Kidney capillary endothelial cell (primary cell): ENCODE measurements around the gene NDN.
"Not testable (repeated sequence)": the region's sequence is repeated elsewhere in the genome, so short reads cannot be mapped to it uniquely, and the experiment has no call there.

Experiments used
- DNase-seq: peaks from one replicate; pipeline ENCODE4 v3.0.0-alpha.2; 2018; ENCODE audit warnings: low spot score

The NDN gene, protein sequence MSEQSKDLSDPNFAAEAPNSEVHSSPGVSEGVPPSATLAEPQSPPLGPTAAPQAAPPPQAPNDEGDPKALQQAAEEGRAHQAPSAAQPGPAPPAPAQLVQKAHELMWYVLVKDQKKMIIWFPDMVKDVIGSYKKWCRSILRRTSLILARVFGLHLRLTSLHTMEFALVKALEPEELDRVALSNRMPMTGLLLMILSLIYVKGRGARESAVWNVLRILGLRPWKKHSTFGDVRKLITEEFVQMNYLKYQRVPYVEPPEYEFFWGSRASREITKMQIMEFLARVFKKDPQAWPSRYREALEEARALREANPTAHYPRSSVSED

DNA sequence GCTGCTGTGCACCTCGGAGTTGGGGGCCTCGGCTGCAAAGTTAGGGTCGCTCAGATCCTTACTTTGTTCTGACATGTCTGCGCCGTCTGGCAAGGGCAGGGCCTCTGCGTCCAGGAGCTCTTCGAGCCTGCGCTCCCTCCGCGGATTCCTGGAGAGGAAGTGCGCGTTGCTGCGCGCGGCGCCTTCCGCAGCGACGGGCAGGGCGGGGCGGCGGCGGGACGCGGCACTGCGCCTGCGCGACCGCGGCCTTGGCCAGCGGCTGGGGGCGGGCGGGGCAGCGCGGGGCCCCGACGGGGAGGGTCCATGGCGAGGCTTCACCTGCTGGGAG, at the start of gene NDN:
NDN (minus strand) TSS at position 163 of the 328 bp plus-strand sequence; CDS start at position 75, 88 bp downstream.
- peak; percentile 39 for DNase-seq

DNA sequence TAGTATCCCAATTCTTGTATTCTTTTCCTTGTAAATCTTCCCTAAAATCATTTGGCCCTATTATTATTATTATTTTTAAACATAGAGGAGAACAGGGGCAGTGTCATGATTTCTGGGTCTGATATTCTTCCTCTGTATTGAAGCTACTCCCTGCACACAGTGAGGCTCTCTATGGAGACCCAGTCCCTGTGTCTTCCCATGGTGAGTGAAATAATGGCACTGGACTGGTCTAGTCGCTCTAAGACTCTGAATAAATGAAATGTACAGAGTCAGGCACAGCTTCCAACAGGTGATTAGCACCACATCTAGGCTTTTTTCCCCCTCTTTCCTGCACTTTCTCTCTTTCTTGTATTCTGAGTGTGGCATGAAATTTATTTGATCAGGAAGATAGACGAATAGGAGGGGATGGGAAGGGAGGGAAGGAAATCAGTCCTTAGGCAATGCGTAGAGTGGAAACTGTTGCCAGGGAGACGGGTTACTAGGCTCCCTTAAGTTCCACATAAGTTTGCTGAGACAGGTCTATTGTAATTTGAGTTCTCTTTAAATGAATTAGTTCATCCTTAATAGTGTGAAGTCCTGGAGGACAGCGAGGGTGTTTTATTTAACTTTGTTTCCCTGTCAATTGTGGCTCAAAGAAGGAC, 49.0 kb upstream of the NDN start:
- DNase-seq, result no peak

DNA sequence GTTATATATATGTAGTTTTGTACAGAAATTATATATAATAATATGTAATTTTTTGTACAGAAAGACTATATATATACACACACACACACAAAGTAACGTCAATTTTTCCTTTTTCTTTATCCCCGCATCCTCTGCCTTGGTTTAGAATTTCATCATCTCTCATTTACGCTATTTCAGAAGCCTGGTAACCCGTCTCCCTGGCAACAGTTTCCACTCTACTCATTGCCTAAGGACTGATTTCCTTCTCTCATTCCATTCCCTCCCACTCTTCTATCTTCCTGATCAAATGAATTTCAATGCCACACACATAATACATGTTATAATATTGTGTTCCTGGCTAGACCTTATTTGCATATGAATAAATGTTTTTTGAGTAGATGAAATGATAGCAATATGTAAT, 47.8 kb upstream of the NDN start:
- no peak for DNase-seq

DNA sequence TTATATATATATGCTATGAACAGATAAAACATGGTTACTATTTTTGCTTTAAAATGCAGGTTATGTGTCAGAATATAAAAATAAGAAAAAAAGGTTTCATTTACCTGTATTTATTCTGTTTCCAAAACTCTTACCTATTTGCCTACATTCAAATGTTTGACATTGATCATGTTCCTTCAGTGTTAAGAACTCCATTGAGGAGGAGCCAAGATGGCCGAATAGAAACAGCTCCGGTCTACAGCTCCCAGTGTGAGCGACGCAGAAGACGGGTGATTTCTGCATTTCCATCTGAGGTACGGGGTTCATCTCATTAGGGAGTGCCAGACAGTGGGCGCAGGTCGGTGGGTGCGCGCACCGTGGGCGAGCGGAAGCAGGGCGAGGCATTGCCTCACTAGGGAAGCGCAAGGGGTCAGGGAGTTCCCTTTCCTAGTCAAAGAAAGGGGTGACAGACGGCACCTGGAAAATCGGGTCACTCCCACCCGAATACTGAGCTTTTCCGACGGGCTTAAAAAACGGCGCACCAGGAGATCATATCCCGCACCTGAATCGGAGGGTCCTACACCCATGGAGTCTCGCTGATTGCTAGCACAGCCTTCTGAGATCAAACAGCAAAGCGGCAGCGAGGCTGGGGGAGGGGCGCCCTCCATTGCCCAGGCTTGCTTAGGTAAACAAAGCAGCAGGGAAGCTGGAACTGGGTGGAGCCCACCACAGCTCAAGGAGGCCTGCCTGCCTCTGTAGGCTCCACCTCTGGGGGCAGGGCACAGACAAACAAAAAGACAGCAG, 27.0 kb upstream of the NDN start:
- DNase-seq, result not testable (repeated sequence)

DNA sequence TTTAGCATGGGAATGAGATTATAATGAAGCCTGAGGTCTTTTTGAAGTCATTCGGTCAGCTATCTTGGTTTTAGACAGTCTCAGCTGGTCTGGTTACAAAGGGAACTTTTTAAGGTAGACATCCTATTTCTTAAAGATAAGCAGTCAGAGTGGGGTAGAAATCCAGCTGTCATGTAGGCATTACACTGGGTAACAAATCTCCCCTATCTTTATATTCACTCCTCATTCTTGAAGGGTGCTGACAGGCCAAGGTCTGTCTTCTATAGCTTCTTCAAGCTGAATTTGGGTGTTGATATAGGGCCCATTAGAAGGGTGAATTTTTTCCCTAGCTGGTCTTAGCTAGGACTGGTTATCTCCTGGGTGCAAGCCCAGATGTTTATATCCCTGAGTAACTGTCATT, 21.2 kb upstream of the NDN start:
- DNase-seq, result no peak

DNA sequence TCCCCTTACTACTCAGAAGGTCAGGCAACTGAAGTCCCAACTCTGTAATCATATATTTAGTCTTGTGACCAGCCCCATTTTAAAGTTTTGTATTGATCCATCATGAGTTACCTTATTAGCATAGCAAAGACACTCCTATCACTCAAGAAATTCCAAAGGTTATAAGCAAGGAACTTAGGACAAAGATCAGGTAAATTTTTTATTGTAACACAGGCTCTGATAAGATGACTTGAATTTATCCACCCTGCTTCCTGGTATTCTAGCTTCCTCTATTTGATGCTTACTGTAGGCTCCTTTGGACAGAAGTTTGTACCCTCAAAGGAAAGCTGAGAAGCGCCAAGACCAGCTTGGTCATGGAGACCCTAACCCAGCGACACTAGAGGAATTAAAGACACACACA, 8.2 kb upstream of the NDN start:
- DNase-seq, result no peak

DNA sequence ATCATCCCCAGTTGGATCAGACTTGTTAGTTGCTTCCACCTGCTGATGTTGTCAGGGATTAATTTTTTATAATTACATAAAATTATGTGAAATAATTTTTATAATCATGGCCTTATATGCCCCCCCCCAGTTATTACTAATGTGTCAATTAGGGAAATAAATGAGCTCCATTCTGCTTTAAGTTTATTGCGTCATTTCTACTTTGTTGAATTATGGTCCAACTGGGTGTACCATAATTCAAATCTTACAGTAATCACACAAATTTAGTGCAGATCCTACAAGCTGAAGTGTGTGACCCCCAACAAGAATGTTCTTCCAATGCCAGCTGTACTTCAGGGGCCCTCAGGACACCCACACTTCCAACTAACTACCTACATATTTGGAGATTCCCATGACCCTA, 7.5 kb upstream of the NDN start:
- no peak for DNase-seq

DNA sequence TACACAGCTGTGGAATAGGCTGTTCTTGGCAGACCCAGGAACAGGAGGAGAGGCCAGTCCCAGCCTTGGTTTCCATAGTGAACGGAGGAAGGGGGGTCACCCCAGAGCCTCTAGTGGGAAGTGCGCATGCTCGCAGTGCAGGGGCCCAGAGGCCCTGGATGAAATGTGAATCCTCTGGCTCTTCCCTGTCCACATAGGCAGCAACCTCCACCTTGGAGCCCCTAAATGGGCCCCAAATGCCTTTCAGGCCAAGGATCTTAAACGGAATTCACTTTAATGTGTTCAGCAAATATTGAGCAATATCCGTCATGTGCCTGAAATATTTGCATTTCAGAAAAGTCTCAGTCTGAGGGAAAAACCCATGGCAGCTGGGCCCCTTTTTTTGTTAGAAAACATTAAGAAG, 3.3 kb upstream of the NDN start:
- no peak for DNase-seq

DNA sequence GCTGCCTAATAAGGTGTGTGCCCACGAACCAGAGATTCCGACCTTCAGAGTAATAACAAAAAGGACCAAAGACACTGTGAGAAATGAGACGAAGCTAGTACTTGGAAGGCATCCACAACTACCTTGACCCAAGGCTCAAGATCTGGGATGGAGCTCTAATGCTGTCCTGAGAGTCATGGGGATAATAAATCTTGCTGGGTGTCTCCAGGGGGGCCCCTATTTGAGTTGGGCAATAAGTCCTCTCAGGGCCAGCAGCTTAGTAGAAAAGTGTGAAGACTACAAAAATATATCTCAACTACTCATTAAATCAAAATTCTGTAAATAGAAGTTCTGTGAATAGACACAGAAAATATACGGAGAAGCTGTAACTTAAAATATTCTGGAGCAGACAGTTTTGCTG, 2.9 kb upstream of the NDN start:
- DNase-seq, result no peak

DNA sequence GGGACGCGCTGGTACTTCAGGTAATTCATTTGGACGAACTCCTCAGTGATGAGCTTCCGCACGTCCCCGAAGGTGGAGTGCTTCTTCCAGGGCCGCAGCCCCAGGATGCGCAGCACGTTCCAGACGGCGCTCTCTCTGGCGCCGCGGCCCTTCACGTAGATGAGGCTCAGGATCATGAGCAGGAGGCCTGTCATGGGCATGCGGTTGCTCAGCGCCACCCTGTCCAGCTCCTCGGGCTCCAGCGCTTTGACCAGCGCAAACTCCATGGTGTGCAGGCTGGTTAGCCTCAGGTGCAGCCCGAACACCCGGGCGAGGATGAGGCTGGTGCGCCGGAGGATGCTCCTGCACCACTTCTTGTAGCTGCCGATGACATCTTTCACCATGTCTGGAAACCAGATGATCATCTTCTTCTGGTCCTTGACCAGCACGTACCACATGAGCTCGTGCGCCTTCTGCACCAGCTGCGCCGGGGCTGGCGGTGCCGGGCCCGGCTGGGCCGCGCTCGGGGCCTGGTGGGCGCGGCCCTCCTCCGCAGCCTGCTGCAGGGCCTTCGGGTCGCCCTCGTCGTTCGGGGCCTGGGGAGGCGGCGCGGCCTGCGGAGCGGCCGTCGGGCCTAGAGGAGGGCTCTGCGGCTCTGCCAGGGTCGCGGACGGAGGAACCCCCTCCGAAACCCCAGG, 501 bp downstream of the NDN start:
- peak; percentile 3 for DNase-seq

DNA sequence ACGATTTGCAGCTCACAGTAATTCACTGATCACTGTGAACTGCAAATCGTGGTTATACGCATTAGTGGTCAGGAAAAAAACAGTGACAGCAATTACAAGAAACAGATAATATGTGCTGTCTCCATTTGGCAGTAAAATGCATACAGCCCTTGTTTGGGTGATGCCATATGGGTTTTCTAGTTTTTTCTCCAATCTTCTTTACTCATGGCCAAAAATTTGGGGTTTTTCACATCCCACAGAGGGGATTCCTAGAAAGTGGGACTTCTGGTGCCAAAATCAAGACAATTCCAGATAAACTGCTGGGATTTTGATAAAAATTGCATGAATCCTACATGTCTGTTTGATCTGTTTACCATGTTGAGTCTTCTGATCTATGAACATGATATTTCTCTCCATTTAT, 15.6 kb downstream of the NDN start:
- no peak for DNase-seq

DNA sequence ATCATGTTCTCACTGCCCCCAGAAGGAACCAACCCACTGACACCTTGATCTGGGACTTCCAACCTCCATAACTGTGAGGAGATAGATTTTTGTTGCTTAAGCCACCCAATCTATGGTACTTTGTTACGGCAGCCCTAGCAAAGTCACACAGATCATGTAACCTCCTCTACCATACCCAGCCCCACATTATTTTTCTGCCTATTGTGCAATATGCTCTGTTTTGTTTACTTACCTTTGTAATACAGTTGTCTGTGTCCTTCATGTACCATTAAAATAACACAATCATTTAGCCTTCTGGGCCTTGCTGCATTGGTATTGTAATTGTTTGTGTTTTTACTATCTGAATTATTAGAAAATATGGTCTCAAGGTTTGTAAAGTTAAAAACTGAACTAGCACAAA, 16.1 kb downstream of the NDN start:
- no peak for DNase-seq

DNA sequence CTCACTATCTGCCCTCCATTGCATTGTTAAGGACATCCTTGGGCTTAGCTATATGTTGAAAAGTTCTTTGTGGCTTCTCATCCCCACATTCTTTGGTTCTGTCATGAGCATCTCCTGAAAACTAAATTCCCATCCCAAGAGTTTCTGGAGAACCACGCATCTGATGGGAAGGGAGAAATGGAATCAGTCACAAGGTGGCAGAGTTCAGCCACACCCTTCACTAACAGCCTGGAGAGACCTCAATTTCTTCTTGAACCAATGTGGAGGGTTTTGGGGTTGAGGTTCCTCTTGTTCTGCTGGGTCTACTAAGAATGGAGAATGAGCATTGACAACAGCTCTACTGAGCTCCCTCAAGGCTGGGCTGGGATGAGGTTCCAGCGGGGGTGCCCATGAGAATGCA, 23.9 kb downstream of the NDN start:
- no peak for DNase-seq

DNA sequence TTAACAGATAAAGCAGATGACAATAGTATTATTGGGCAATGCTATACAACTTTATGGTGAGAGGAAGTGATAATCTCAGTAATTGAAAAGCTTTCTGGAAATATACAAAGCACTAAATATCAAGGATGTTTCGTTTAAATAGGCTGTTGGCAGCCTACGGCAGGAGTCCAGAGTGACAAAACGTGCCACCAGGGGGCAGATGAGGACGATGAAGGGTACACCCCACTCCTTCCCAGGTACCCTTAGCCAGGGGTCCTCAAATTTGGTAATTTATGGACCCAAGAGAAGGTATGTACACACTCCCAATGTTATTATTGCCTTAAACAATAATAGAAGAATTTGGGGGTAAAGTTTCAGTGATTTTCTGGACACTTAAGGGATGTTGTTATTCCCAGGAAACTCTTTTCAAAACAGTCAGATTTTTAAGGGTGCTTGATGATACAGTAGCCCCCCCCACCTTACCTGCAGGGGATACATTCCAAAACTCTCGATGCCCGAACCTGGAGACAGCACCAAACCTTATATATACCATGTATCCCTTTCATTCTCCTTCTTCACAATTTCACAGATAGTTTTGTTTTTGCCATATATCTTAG, 38.1 kb downstream of the NDN start:
- no peak for DNase-seq

DNA sequence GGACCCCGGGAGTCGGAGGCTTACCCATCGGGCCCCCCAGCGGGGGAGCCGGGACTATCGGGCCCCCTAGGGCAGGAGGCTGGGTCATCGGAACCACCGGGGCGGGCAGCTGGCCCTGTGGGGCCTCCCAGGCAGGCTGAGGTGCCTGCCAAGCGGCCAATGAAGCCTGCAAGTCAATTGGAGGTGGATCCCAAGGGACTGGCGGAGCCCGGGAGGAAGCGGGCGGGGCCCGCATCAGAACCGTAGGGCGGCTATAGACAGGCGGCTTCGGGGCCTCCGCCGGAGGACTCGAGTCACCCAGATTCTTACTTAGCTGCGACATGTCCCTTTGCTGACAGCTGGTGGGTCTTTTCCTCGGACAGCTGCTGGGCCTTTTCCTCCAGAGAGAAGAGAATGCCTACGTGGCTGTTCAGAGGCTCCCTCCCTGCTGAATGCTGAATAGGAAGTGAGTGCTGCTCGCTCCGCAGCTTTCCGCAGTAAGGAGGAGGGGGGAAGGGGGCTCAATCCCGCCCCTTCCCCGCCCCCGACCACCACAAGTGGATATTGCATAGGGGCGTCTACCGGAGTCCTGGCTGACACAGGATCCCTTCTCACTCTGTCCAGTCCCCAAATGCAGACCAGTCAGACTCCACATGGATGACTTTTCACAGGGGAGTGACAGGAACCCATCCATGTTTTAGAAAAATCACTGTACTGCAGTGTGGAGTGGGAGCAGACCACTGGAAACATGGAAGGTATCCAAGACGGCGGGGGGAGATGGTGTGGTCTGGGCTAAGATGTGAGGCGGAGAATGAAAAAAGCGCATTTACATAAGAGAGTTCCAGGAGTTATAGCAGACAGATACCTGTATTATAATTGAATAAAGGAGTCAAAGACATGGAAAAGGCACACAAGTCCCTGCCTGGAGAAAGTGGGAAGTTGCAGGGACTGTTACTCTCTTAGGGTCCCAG, 39.4 kb downstream of the NDN start, which contains the start of gene MAGEL2:
MAGEL2 (minus strand) TSS at position 447 of the 950 bp plus-strand sequence; CDS start at position 322, 125 bp downstream.
- DNase-seq, result no peak

DNA sequence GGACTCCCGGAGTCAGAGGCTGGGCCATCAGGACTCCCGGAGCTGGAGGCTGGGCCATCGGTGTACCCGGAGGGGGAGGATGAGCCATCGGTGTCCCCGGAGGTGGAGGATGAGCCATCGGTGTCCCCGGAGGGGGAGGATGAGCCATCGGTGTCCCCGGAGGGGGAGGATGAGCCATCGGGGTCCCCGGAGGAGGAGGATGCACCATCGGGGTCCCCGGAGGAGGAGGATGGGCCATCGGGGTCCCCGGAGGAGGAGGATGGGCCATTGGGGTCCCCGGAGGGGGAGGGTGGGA, 40.2 kb downstream of the NDN start:
- no peak for DNase-seq

DNA sequence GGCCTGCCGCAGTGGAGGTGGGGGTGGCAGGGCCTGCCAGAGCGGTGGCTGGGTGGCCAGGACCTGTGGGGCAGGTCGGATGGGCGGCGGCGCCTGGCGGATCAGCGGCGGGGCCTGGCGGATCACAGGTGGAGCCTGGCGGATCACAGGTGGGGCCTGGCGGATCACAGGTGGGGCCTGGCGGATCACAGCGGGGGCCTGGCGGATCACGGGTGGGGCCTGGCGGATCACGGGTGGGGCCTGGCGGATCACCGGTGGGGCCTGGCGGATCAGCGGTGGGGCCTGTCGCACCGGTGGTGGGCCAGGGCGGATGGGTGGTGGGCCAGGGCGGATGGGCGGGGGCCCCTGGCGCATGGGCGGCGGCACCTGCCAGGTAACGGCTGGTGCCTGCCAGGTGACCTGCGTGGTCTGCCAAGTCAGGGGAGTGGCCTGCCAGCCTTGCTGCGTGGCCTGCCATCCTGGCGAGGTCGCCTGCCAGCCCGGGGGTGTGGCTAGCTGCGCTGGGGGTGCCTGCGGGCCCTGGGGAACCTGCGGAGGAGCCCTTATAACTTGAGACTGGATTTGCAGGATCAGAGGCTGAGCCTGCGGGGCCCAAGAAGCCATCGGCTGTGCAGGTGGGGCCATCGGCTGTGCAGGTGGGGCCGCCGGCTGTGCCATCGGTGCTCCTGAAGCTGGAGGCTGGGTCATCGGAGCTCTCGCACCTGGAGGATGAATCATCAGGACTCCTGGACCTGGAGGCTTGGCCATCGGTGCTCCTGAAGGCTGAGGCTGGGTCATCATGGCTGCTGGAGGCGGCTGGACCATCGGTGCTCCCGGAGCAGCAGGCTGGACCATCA, 40.7 kb downstream of the NDN start:
- no peak for DNase-seq

DNA sequence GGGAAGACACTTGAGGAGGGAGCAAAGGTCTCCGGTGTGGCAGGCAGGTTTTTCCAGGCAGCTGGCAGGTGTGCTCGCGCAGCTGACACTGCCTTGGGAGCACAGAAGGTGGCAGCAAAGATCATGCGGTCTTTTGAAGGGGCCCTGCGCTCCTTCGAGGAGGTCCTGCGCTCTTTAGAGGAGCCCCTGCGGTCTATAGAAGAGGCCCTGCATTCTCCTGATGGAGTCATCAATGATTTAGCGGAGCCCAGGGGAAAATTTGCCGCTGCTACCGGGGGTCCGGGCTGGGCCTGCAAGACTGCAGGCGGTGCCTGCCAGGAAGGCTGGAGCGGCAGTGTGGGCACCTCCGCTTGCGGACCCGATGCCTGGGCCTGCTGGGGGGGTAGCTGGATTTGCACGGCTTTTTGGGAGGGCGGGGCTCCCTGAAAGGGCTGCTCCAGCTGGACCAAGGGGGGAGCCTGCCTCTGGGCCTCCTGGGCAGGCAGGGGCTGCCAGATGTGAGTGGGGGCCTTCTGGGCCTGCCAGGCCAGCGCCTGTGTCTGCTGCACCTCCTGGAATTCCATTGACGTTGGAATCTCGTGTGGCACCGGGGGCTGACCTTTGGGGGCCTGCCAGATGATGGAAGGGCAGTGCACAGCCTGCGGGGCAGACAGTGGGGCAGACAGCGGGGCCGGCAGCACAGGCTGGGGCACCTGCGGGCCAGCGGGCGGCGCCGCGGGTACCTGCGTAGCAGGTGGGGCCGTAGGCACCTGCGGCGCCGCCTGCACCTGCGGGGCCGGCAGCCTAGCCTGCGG, 41.5 kb downstream of the NDN start:
- DNase-seq, result no peak

DNA sequence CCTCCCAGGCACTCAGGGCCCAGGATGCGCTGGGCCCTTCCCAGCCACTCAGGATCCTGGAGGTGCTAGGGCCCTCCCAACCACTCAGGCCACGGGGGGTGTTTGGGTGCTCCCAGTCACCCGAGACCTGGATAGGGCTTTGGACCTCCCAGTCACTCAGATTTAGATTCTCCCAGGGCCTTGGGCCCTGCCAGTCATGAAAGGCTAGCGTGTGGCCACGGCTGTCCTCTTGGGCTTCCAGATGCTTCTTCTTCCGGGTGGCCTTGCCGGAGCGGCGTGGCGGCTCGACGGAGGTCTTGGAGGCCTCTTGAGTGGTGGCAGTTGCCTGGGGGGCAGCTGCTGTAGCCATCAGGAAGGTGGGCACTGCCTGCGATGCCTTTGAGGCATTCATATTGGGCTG, 42.3 kb downstream of the NDN start:
- DNase-seq, result no peak
